Right lobe of liver (tissue), 6 donors: ENCODE data around the gene STX8. TPM values are rescaled to one million over a fixed set of nuclear protein-coding genes. Genes with fewer than 3 reads are reported as not detected.
A peak's percentile ranks its signal among the peaks of the same experiment; 100 is the strongest.

Source experiments
- ATAC-seq, 4 donors: fragments of 200-7000 bp; cut with Tn5 transposase; one replicate each; pipeline ENCODE4 v1.9.1; 2020; ENCODE audit warnings: mild to moderate bottlenecking in 4 of 4, moderate library complexity in 4 of 4
- DNase-seq, 3 donors: peaks; one replicate each; pipeline ENCODE4 v3.0.0-alpha.2; 2020
- H3K27ac ChIP-seq, 3 donors: fragments of 200-600 bp; one replicate each; pipeline ENCODE4 v1.8.0; 2022
- H3K27me3 ChIP-seq, 2 donors: fragments of 200-600 bp; one replicate each; pipeline ENCODE4 v1.8.0; 2022
- H3K36me3 ChIP-seq, 4 donors: fragments of 200-600 bp; sonication (generic) in 1 of 4; one replicate each; pipeline versions ENCODE4 v1.5.1 to v1.8.0; 2017 to 2022; ENCODE audit warnings: control low read depth in 1 of 4
- H3K4me1 ChIP-seq, 4 donors: fragments of 200-600 bp; sonication (generic) in 1 of 4; one replicate each; pipeline versions ENCODE4 v1.5.1 to v1.8.0; 2017 to 2022; ENCODE audit warnings: control low read depth in 1 of 4
- H3K4me3 ChIP-seq, 3 donors: fragments of 200-600 bp; one replicate each; pipeline ENCODE4 v1.8.0; 2022
- H3K9me3 ChIP-seq, 4 donors: fragments of 200-600 bp; sonication (generic) in 1 of 4; one replicate each; pipeline versions ENCODE4 v1.5.1 to v1.8.0; 2017 to 2022; ENCODE audit warnings: control low read depth in 1 of 4
- POLR2A ChIP-seq: fragments of 450-650 bp; IDR thresholded peaks from one replicate; pipeline ENCODE4 v1.6.1; 2017; ENCODE audit warnings: antibody characterized with exemption, mild to moderate bottlenecking
- WGBS: methylation state at CpG from one replicate; pipeline ENCODE4 v1.1.6; 2018; ENCODE audit warnings: low coverage, low lambda C conversion rate; ENCODE audit not compliant: insufficient coverage; ENCODE audit errors: missing lambda C conversion rate; 5-methylcytosine and 5-hydroxymethylcytosine counted together
- intact Hi-C, 2 donors: fragments of 100-400 bp; cut with DNase I; formaldehyde crosslinking; loops; one replicate each; pipeline versions ENCODE4 v1.11.2 to v1.14.1; 2022
- total RNA-seq, 6 experiments: library from RNA; depleted of rRNA in 2 of 6; stranded (reverse); fragments of >200 nt in 2 of 6; fragmentation: NEBNext Ultra II Directional in 3 of 6; extraction: Animal tissue kit (Norgen Biotek cat#: 25700) in 3 of 6; gene quantifications; one replicate each; pipeline versions ENCODE4 v1.1.0 to v1.2.4, GENCODE V29; 2016 to 2023
- TF ChIP-seq, protein P1 (sequence below), 4 donors: fragments of 200-600 bp in 3 of 4; fragments of 450-650 bp in 1 of 4; IDR thresholded peaks; one replicate each; pipeline versions ENCODE4 v1.5.1 to v1.8.0; 2016 to 2022; ENCODE audit warnings: antibody characterized with exemption in 4 of 4, mild to moderate bottlenecking in 2 of 4
- donor health status: DM: no; HTN: yes; CAD: no.
- donor health status: DM: no; HTN: no; CAD: no.
- donor health status: DM: no; HTN: no; CAD: no.
- donor health status: DM: no; HTN: yes; CAD: no.
- donor health status: DM: no; HTN: yes; CAD: no.

STX8 gene
- total RNA-seq, 6 experiments from 2014 or later, result 20.6 to 35.3 (median 27.7) TPM

DNA sequence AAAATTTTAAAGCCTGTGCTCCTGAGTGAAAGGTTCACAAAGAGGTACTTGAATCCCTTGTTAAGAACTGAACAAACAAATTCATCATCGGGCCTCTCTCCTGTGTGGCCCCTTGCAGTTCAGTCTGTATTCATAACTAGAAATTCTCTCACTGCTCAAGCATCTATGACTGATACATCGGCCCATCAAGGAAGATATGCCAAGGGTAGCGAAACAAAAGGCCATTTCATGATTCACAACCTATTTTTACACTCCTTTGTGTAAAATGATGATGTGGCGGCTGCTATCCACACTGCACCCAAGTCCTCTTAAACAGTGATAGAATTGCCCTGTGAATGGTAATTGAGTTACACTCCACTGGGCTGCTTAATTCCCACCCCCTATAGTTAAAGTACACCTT lies 204.6 kb downstream of the STX8 start:
- ATAC-seq, result no peak
- TF ChIP-seq POLR2A, result no peak
- intact Hi-C loops, result no loop called here
- Histone ChIP-seq H3K9me3 (no peaks in the 10 kb centered on the region), H3K4me3 (no peak overlapping the region), H3K27ac (no peak overlapping the region), H3K4me1 (no peaks in the 10 kb centered on the region), H3K36me3 (no peaks in the 10 kb centered on the region), H3K27me3 (no peaks in the 10 kb centered on the region)
- DNase-seq, result no peak
- 78% methylated on average over 4 of the region's 4 CpGs for WGBS

- intact Hi-C loops, result no loop called here
- Histone ChIP-seq H3K9me3 (no peaks in the 10 kb centered on the region), H3K4me1 (no peaks in the 10 kb centered on the region), H3K27me3 (no peaks in the 10 kb centered on the region), H3K36me3 (no peaks in the 10 kb centered on the region), H3K27ac (no peak overlapping the region), H3K4me3 (no peak overlapping the region)
- WGBS, result 61% methylated on average over 6 of the region's 6 CpGs
- TF ChIP-seq POLR2A, result no peak
- TF ChIP-seq, protein P1, sequence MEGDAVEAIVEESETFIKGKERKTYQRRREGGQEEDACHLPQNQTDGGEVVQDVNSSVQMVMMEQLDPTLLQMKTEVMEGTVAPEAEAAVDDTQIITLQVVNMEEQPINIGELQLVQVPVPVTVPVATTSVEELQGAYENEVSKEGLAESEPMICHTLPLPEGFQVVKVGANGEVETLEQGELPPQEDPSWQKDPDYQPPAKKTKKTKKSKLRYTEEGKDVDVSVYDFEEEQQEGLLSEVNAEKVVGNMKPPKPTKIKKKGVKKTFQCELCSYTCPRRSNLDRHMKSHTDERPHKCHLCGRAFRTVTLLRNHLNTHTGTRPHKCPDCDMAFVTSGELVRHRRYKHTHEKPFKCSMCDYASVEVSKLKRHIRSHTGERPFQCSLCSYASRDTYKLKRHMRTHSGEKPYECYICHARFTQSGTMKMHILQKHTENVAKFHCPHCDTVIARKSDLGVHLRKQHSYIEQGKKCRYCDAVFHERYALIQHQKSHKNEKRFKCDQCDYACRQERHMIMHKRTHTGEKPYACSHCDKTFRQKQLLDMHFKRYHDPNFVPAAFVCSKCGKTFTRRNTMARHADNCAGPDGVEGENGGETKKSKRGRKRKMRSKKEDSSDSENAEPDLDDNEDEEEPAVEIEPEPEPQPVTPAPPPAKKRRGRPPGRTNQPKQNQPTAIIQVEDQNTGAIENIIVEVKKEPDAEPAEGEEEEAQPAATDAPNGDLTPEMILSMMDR (IDR thresholded peaks at IDR 0.05), result no peak
- ATAC-seq (peak in 1 of 4 donors; percentile 35), DNase-seq (no peak)
Observed at GRCh38 chr17:9370467-9370866, 205.2 kb downstream of the STX8 start.

- H3K9me3 ChIP-seq, result no peaks in the 10 kb centered on the region
- no peak overlapping the region for H3K4me3 ChIP-seq
- WGBS, result 86% methylated on average over 4 of the region's 4 CpGs
- no peaks in the 10 kb centered on the region for H3K36me3 ChIP-seq
- H3K27ac ChIP-seq, result no peak overlapping the region
- ATAC-seq (no peak), DNase-seq (no peak)
- no peak for TF ChIP-seq POLR2A
- TF ChIP-seq, protein P1 (IDR thresholded peaks at IDR 0.05), result no peak
- H3K4me1 ChIP-seq, result no peaks in the 10 kb centered on the region
- no peaks in the 10 kb centered on the region for H3K27me3 ChIP-seq
- intact Hi-C loops, result no loop called here
Observed at GRCh38 chr17:9368631-9369030, 207.0 kb downstream of the STX8 start.

- intact Hi-C loops, result no loop called here
- H3K4me1 ChIP-seq, result peaks cover 0 to 1% (median 0%) of the 10 kb centered on the region in 4 donors
- no peak for TF ChIP-seq POLR2A
- TF ChIP-seq, protein P1 (IDR thresholded peaks at IDR 0.05), result no peak
- H3K9me3 ChIP-seq, result no peaks in the 10 kb centered on the region
- H3K4me3 ChIP-seq, result no peak overlapping the region
- ATAC-seq (peak in 2 of 4 donors; percentile 57 to 59), DNase-seq (no peak)
- H3K27me3 ChIP-seq, result no peaks in the 10 kb centered on the region
- no peak overlapping the region for H3K27ac ChIP-seq
- no peaks in the 10 kb centered on the region for H3K36me3 ChIP-seq
- WGBS, result 17% methylated on average over 2 of the region's 2 CpGs
Observed at GRCh38 chr17:9367156-9367555, 208.5 kb downstream of the STX8 start.

DNA sequence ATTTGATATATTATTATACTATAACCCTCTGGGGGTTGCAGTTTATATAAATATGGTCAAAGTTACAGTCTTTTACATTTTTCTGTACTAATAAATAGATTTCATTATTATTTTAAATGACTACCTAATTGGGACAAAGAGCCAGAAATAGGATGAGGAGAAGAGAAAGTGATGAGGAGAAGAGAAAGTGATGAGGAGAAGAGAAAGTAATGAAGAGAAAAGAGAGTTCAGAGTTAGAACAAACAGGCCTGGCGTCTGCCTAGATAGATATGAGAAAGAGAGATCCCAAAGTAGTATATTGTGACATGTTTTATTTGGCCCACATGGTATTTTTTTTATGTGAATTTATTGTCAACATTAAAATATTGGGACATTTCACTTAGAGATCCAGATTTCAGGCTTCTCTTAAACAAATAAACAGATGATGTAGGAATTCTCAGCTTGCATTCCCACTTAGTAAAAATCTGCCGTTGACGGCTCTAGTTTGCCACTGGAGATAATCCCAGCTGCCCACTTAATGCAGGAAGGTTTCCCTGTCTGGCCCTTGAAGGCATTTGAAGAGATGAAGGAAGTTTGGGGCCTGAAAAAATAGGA lies 210.7 kb downstream of the STX8 start:
- no peak for DNase-seq
- TF ChIP-seq, protein P1 (IDR thresholded peaks at IDR 0.05), result no peak
- Histone ChIP-seq H3K36me3 (no peaks in the 10 kb centered on the region), H3K4me1 (peaks cover 0 to 23% (median 2%) of the 10 kb centered on the region in 4 donors), H3K4me3 (no peak overlapping the region), H3K9me3 (no peaks in the 10 kb centered on the region), H3K27me3 (no peaks in the 10 kb centered on the region), H3K27ac (no peak overlapping the region)
- 28% methylated on average over 3 of the region's 3 CpGs for WGBS
- intact Hi-C loops, result no loop called here
- ATAC-seq, result no peak
